HG02884 (cell line): ENCODE data around the gene FN1.
A peak's percentile ranks its signal among the peaks of the same experiment; 100 is the strongest.

Source experiments
- ATAC-seq: cut with Tn5 transposase; IDR thresholded peaks from one replicate; pipeline ENCODE4 v1.9.1; 2021; ENCODE audit warnings: mild to moderate bottlenecking, moderate library complexity; ENCODE audit not compliant: unreplicated experiment

FN1 gene

DNA sequence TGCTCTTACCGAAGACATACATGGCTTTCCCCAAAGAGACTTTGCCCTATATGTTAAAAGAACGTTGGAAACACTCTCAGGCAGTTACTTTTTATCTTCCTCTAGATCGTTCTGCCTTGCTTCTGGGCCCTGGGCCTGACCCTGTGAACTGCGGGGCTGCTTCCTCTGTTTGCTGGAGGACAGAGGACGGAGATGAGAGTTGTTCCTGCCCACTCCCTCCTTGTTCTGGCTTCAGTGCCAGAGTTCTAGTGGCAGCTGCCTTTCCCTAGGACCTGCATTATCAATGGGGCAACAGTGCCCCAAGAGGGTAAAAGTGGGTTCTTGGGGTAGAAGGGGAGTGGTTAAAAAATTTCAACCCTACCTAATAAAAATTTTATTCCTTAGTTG, 6.5 kb upstream of the FN1 start:
- ATAC-seq, result no peak

DNA sequence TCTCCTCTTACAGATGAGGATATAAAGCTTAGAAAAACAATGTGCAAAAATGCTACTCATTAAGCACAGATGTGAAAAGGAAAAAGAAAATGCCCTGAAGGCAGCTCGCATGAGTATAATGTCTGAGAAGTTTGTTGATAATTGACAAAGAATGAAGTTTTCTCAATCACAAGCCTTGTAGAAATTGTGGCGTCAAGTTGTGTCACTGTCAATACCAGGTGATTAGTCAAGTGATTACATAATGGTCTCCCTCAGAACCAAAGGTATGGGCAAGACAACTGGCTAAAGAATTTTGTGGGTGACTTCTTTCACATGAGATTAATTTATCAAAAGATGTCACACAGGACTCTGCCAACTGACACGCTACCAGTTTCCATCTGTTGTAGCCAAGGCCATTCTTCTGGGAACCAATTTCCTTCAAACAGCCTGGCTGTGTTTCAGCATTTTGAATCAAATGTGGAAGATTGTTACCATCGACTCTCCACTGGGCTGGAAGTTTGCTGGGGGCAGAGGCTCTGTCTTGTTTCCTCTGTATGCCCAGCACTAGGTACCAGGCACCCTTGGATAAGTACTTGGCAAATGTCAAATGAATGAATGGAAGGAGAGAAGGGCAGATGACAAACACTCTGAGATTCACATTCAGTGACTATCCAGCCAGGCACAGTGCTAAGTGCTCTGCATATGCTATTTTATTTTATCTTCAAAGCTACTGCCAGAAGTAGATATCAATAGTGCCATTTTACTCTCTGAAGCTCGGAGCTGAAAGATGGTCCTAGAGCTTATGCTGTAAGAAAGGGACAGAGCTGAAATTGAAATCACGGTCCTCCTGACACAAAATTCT, 5.9 kb upstream of the FN1 start:
- ATAC-seq, result no peak

DNA sequence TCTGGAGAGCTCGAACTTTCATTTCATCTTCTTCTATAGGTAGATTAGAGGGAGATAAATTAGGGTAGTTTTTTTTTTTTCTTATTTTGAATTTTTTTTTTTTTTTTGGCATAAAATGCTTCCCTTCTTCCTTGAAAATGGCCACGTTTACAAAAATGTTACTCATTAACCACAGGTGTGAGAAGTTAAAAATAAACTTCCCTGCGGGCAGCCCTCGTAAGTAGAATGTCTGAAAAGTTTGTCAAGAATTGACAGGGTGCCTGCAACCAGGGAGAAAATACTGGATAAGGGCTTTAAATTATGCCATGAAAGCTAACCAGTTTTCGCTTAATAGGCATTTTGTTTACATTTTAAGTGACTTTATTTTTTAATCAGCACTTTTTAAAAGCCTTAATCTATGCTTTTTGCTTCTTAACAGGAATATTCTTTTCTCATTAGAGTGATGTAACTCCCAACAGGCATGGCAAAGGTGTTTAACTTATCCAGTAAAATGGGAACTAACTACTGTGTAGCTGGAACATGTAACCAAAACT, 4.2 kb upstream of the FN1 start:
- ATAC-seq, result no peak

DNA sequence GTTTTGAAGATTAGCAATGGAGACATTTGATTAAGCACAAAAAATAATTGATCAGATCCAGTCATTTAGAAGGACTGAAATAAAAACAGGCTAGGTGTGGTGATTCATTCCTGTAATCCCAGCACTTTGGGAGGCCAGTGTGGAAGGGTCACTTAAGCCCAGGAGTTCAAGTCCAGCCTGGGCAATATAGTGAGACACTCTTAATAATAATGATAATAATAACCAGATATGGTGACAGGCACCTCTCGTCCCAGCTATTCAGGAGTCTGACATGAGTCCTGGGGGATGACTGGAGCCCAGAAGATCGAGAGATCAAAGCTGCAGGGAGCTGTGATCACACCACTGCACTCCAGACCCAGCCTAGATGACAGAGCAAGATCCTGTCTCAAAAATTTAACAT, 3.5 kb upstream of the FN1 start:
- no peak for ATAC-seq

DNA sequence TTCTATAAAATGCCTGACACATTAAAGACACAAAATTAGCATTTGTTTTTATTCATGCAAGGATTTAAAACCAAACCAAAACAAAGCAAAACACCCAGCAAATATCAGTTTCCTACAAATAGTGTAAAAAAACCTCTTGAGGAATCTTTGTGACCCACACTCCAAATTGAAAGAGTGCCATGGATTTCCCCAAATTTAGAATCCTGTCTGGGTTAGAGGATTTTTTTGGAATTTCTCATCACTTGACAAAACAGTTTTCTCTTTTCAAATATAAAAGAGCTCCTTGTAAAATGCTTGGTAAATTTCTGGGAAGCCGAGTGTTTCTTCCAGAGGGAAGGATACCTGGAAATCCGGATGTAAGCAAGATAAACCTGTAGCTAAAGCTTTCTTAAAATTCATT, 1.7 kb upstream of the FN1 start:
- no peak for ATAC-seq

DNA sequence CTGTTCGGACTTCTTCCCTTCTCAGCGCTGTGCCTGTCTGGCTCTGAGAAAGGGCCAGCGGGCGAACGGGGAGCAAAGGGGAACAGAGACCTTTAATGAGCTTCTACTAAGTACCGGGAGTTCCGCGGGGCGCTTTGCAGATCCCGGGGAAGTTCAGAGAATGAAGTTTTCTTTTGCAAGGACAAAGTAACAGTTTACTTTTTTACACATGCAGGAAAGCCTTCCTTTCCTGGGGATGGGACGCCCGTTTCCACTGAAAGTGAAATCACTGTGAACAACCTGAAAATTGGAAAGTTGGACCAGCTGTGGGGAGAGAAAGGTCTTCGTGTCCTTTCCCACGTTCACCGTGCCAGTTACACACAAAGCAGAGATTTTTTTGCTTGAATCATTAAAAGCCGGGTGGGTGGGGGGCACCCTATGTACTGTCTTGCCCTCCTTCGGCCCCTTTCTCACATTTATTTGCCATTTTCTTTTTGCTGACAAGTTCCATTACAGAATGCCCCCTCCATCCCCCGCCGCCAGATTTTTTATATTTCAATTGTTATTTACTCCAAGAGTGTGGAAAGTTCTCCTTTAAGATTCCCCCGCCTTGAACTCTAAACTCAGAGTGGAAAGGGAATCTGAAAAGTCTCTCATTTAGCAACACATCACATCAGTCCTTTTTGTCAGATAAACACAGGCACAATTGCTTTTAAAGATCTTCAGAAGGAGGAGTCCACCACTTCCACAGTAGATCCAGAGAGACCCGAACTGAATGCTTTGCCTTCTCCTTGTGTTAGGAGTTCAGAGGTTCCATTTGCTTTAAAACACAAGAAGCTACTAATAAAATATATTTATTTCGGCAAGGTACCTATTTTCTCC, 1.1 kb upstream of the FN1 start:
- no peak for ATAC-seq

DNA sequence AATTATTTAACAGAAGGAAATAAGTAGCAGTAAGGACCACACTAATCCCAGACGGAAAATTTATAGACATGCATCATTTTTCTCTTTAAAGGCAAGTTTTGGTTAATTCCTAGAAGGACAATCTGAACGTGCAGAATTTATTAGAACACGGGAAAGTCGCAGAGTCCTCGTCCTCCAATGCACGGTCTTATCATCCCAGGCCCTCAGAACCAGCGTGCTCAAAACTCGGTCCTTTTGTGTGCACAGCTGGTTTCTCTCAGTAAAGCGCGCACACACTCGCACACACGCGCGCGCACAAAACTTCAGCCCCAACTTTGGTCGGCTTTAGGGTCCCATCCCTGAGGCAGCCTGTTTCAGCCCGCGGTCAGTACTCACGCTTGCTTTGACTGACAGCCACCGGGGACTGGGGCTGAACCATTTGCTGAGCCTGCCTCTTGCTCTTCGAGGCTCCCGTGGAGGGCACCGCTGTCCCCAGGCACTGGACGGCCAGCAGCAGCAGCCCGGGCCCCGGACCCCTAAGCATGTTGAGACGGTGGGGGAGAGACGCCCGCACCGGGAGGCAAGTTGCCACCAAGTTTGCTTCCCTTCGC, 493 bp downstream of the FN1 start:
- ATAC-seq, result peak; percentile 38

DNA sequence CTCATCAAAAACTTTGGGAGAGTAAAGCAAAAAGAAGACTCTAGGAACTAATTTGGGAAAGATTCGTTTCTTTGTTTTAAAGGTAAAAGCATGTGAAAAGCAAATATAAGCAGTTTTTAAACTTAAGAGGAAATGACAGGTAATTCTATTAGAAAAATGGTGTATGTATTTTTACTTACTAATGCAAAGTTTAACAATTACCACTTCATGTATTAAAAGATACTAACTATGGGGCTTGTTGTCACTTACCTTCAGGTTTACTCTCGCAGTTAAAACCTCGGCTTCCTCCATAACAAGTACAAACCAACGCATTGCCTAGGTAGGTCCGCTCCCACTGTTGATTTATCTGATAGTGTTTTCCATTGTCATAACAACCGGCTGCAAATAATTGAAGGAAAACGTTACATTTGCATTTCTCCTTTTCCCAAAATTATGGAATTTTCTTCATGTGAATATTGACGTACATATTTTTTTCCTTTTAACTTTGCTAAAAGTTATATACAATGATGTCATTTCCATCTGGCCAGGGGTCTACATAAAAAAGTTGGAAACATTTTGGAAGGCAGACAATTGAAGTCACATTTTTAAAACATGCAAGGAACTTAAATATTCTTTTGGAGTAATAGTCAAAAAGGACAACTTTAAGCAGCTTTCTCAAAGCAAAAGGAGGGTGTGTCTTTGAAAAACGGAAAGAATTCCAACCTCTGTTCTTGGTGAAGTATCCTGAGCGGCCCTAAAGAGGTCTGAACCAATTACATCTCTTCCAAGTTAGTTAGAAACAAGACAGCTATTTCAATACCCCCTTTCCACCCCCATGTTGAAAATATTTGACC, 1.2 kb downstream of the FN1 start:
- ATAC-seq, result no peak

DNA sequence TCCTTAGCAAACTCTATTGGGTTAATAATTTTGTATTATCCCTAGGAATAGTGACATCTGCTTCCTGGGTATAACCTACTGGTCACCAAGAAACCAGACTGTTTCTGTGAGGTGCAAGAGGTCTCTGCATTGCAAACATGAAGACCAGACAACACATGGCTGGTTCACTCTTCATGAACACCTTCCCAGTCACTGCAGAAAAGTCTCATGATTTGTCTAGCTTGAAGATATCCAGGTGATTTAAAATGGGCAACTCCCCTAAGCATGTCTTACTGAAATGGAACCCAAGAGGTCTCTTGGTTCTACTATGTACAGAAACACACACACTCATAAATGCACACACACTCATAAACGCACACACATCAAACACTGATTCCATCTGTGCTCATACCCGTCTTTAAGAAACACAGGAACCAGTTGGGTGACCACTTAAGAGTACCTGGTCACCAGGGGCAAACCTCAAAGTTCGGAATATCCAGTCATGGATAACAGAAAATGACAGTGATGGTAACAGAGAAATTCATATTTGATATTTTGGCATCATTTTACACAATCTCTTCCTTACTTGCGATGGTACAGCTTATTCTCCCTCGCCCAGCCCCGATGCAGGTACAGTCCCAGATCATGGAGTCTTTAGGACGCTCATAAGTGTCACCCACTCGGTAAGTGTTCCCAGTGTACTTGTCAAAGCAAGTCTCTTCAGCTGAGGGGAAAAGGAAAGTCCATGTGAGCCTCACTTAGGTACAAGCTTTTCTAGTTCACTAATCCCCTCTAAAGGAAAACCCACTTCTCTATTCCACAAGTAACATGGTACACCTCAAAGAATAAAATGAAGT, 2.9 kb downstream of the FN1 start:
- no peak for ATAC-seq

DNA sequence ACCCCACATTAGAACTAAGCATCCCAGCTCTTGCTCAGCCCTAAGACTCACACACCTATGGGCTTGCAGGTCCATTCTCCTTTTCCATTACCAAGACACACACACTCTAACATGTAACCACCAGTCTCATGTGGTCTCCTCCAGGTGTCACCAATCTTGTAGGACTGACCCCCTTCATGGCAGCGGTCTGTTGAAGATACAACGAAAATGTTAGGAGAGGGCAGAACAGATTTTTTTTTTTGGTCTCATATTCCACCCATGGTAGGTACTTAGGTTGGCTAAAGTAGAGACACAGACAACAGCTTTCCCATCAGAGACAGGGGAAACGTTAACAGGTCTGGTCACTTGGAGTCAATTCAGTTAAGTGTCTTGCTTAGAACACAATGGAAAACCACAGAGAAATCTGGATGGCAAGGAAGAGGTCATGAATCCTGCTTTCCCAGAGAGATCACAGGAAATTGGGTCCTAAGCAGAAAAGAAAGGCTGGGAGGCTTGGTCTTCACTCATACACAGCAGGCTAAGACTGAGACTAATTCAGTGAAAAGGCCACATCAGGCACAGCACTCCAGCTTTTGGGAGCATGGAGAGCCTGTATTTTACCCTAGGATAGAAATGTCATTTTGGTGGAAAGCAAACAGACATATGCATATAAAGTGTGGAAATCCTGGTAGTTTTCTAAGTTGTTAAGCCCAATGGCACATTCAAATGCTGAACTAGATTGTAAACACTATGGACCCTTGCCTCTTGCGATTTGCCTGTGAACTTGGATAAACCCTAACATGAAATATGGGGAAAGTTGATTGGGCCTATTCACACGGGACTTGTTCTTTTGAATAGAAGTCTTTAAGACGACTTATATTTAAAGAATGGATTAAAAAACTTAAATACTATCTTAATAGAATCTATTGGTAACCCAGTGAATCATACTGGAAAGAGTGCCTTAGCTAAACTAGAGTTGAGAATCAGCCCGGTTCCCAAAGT, 3.8 kb downstream of the FN1 start:
- no peak for ATAC-seq

DNA sequence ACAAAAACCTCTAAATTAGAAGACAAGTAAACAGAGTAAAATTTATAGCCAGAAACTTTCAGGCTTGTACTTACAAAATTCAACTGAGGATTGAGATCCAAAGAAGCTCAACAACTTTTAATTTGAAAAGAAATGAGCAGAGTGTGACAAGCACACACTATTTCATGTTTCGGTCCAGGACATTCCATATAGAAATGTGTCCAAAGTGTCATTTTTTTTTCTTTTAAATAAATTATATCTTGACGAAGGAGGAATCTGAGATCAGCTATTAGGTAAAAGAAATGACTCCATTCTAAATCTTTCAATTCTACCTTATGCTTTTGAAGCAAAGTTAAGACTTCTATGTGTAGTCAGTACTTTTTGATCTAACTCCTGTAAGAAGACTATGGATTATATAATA, 4.6 kb downstream of the FN1 start:
- ATAC-seq, result no peak

DNA sequence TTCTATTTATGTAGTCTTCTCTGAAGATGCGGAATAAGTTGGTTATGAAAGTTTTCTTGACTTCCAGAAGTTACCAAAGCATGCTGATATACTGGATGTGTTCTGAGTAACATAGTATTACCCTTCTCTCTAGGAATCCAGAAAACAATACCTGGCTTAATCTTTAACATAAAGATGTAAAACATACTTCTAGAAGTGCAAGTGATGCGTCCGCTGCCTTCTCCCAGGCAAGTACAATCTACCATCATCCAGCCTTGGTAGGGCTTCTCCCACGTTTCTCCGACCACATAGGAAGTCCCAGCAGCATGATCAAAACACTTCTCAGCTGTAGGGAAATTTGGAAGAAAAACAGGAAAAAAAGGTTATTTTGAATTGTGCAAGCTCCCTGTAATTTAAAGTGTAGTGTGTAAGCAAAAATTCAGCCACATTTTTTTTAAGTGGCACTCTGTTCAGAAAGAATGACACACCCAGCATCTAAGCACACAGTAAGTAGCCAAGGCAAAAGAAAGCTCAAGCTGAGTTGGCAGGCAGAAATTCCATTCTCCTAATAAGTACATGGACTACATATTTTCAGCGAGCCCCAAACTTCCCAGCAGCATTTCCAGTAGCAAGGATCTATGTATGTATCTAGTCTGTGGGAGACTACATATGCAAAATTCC, 5.2 kb downstream of the FN1 start:
- no peak for ATAC-seq

DNA sequence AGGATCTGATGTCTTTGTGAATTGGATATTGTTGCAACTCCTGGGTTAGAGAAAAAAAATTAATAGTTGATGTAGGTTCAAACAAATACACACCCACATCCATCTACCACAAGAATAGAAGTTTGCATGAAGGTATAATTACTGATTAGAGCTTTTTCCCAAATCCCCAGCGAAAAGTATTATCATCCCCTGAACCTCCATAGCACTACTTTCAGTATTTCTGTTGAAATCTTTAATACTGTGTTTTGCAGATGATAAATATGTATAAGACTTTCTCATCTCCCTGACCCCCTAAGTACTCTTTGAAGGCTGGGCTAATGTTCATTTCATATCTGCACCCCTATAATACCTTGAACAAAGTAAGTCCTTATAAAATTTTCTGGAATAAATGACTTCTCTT, 6.4 kb downstream of the FN1 start:
- no peak for ATAC-seq

DNA sequence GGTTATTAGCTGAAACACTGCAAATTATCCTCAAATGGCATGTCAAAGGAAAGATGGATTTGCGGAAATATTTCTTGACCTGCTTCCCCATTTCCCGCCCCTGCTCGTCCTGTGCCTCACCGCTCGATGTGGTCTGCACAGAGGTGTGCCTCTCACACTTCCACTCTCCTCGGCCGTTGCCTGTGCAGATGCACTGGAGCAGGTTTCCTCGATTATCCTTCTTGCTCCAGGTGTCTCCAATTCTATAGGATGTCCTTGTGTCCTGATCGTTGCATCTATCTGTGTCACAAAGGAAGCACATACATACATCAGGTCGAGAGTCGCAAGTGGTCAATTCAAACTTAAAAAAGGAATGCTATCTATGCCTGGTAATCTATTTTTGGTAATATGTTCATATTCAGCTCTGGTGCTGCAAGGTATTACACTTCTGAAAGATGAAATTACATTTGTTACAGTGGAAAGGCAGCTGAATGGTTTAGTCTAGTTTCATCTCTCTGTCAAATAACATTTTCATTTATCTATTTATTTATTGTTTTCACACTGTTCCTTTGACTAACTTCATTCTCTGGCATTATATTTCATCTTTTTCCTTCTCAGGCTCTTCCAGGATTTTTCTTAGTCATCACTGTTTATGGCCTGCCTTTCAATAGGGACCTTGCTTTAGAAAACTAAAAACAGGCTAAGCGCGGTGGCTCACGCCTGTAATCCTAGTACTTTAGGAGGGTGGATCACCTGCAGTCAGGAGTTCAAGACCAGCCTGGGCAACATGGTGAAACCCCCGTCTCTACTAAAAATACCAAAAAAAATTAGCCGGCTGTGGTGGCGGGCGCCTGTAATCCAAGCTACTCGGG, 7.6 kb downstream of the FN1 start:
- no peak for ATAC-seq

DNA sequence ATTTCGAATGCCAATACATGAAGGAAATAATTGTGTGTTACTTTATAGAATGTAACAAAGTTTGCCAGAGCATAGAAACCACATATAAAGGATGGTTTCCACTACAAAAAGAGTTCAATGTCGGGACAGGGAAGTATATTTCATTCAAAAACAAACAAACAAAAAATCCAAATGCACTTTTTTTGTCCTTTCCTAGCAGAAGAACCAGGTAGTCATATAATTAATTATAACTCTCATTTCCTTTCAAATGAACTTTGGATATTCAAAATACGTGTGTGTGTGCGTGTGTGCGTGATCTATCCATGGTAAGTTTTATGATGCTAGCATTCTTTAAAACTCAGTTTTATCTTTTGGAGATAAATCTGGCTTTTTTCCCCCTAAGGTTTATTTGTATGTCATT, 8.3 kb downstream of the FN1 start:
- no peak for ATAC-seq

DNA sequence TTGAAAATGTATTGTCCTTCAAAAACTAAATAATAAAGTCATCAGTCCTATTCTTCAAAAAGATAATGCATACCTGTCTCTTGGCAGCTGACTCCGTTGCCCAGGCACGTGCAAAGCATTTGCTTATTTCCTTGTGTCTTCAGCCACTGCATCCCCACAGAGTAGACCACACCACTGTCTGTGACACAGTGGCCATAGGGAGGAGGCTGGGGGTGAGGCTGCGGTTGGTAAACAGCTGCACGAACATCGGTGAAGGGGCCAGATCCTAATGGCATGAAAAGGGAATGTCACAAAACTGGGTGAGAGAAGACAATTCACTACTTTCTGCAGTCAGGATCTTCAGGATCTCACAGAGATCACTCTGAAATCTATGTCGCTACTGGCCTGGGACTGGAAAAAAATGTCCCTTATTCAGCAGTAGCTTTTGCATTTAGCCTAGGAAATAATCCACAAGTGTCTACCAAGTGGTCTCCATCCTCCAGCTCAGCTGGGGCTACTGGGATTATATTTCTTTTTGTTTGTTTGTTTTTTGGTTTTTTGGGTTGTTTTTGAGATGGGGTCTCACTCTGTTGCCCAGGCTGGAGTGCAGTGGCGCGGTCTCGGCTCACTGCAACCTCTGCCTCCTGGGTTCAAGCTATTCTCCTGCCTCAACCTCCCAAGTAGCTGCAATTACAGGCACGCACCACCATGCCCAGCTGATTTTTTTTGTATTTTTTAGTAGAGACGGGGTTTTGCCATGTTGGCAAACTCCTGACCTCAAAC, 10.7 kb downstream of the FN1 start:
- ATAC-seq, result no peak
